Fibroblast of pulmonary artery (primary cell): ENCODE measurements around the gene GRIK4.
"Not testable (repeated sequence)": the region's sequence is repeated elsewhere in the genome, so short reads cannot be mapped to it uniquely, and the experiment has no call there.

ENCODE experiments used
- DNase-seq: peaks from one replicate; pipeline ENCODE4 v3.0.0-alpha.2; 2010; ENCODE audit warnings: low read depth
- H3K4me3 ChIP-seq: replicated peaks from 2 replicates; pipeline ENCODE4 v1.5.1; 2011; ENCODE audit warnings: low read depth, mild to moderate bottlenecking, control low read depth, low read length, moderate library complexity
- TF ChIP-seq, protein P1 (sequence below): IDR thresholded peaks from 2 replicates; pipeline ENCODE4 v1.5.1; 2011; ENCODE audit warnings: mild to moderate bottlenecking, control low read depth, low read length, inconsistent platforms; ENCODE audit errors: missing control alignments

GRIK4 gene

DNA sequence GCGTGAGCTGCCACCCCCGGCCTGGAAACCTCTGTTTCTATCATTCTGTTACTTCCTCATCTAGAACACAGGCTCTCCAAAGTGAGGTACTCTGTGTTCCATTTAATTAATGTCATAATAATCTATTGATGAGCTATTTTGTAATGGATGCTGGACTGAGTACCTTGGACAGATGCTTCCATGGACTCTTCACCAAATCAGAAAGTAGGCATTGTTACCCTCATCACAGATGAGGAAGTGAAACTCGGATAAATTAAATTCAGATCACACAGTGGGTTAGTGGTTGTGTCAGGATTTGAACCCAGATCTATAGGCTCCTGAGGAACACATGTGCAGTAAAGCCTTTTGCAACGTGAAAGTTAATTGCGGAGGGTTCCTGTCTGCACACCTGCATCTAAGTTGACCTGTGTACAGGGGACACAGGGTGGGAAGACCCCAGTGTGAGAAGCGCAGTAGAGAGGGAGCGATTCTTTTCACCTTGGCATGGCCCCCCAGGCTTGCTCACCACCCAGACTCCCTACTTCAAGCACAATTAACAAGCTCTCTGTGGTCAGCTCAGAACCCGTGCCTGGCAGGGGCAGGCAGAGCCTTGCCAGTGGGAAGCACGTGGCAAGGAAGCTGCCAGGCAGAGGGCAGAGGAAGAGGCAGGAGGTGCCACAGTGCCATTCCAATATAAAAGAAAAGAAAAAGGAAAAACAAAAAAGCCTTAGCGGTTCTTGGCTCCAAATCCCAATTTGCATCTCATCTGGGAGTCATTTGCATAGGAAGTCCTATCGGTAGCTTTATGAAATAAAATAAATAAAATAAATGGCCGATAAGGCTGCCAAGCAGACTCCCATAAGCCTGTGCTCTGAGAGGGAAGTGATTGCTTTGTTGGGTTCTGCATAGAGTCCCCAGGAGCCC, 239.3 kb downstream of the GRIK4 start:
- TF ChIP-seq, protein P1, sequence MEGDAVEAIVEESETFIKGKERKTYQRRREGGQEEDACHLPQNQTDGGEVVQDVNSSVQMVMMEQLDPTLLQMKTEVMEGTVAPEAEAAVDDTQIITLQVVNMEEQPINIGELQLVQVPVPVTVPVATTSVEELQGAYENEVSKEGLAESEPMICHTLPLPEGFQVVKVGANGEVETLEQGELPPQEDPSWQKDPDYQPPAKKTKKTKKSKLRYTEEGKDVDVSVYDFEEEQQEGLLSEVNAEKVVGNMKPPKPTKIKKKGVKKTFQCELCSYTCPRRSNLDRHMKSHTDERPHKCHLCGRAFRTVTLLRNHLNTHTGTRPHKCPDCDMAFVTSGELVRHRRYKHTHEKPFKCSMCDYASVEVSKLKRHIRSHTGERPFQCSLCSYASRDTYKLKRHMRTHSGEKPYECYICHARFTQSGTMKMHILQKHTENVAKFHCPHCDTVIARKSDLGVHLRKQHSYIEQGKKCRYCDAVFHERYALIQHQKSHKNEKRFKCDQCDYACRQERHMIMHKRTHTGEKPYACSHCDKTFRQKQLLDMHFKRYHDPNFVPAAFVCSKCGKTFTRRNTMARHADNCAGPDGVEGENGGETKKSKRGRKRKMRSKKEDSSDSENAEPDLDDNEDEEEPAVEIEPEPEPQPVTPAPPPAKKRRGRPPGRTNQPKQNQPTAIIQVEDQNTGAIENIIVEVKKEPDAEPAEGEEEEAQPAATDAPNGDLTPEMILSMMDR = no peak
- no peak overlapping the region for H3K4me3 ChIP-seq
- no peak for DNase-seq

DNA sequence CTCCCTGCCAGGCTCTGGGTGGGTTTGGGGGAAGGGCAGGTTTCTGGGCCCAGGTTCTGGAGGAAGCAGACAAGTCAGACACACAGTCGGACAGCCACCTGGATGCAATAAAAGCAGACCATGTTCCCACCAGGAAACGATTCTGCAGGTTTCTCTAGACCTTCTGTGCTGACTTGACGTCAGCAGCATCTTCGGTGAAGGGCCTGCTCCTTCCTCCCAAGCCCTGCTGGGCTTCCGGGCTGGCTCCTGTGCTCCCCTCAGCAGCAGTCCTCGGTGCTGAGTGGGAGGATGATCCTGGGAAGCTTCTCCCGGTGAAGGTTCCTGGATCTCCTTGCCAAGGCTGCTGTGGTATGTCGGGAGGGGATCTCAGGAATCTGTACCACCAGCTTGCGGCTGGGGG, 240.0 kb downstream of the GRIK4 start:
- no peak overlapping the region for H3K4me3 ChIP-seq
- TF ChIP-seq, protein P1 = no peak
- DNase-seq = no peak

DNA sequence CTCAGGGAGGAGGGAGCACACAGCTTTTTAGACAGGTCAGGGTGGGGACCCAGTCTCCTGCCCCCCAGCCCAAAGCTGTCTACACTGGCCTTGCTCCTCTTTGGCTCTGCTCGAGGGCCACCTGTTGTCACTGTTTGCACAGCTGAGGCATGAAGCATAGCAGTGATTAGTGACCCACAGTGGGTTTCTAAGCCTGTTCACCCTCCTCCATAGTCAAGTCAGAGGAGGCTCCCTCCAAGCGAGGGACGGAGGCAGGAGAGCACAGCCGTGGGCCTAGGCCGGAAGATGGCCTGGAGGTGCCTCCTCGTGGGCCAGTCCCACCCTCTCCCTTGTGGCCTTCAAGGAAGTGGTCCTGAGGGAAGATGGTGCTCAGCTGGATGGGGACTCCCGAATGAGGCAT, 241.1 kb downstream of the GRIK4 start:
- no peak overlapping the region for H3K4me3 ChIP-seq
- DNase-seq = no peak
- TF ChIP-seq, protein P1 = no peak

DNA sequence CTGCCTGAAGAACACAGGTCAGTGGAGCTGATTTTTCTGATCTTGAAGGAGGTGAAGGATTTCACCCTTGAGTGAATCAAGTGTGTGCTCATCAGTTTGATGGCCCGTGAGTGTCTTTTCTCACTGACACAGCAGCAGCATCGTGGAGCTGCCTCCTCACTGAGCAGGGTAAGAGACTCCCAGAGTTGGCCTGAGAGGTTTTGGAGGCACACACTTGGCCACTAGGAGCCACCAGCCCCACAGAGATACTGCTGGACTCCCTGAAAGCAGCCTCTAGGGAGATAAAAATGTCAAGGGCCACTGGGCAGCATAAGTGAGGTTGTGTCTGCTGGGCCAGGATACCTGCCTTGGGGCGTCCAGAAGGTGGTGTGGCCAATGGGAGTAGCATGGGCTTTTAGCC, 245.4 kb downstream of the GRIK4 start:
- no peak for DNase-seq

DNA sequence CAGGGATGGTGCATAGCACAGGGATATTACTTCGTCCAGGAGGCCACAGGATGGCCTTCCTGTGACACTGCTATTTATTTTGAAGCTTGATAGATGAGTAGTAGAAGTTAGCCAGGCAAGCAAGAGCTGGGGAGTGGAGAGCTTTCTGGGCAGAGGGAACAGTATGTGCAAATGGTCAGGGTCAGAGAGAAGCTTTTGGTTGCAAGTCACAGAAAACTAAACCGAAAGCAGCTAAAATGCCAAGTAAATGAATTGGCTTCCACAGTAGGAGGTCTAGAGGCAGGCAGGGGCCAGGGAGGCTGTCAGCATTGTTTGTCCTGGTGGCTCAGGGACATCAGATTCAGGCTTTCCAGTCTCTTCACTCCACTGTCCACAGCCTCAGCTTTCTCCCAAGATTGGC, 247.5 kb downstream of the GRIK4 start:
- TF ChIP-seq, protein P1 = no peak
- DNase-seq = no peak
- no peak overlapping the region for H3K4me3 ChIP-seq

More for the DNA sequence above, 245.4 kb downstream of the GRIK4 start:
- TF ChIP-seq, protein P1 = no peak
- no peak overlapping the region for H3K4me3 ChIP-seq

DNA sequence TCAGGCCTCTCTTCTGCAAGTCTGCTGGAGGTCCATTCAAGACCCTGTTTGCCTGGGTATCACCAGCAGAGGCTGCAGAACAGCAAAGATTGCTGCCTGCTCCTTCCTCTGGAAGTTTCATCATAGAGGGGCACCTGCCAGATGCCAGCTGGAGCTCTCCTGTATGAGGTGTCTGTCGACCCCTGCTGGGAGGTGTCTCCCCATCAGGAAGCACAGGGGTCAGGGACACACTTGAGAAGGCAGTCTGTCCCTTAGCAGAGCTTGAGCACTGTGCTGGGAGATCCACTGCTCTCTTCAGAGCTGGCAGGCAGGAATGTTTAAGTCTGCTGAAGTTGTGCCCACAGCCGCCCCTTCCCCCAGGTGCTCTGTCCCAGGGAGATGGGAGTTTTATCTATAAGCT, 254.2 kb downstream of the GRIK4 start:
- not testable (repeated sequence) for DNase-seq, H3K4me3 ChIP-seq

DNA sequence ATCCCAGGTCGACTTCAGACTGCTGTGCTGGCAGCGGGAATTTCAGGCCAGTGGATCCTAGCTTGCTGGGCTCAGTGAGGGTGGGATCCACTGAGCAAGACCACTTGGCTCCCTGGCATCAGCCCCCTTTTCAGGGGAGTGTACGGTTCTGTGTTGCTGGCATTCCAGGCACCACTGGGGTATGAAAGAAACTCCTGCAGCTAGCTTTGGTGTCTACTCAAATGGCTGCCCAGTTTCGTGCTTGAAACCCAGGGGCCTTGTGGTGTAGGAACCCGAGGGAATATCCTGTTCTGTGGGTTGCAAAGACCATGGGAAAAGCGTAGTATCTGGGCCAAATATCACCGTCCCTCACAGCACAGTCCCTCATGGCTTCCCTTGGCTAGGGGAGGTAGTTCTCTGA, 254.8 kb downstream of the GRIK4 start:
- no peak for DNase-seq
- no peak overlapping the region for H3K4me3 ChIP-seq
- TF ChIP-seq, protein P1 = no peak
